Upper lobe of left lung (tissue), 4 donors: ENCODE data around the gene BTD.

Experiments used
- CTCF ChIP-seq, 6 experiments: fragments of 450-650 bp in 4 of 6; fragments of 200-600 bp in 2 of 6; sonication (generic) in 2 of 6; IDR thresholded peaks; one replicate each; pipeline ENCODE4 v1.5.1; 2016 to 2019; ENCODE audit warnings: antibody characterized with exemption in 6 of 6
- EP300 ChIP-seq, 4 donors: sonication (generic); formaldehyde crosslinking; IDR thresholded peaks; one replicate each; pipeline ENCODE4 v1.5.1; 2017; ENCODE audit warnings: antibody characterized with exemption in 4 of 4, control low read depth in 2 of 4
- POLR2A ChIP-seq, 4 donors: fragments of 450-650 bp; IDR thresholded peaks; one replicate each; pipeline ENCODE4 v1.5.1; 2016 to 2017; ENCODE audit warnings: antibody characterized with exemption in 4 of 4, mild to moderate bottlenecking in 2 of 4
- POLR2AphosphoS5 ChIP-seq, 2 donors: sonication (generic); formaldehyde crosslinking; IDR thresholded peaks; one replicate each; pipeline ENCODE4 v1.5.1; 2017; ENCODE audit warnings: antibody characterized with exemption in 2 of 2

DNA sequence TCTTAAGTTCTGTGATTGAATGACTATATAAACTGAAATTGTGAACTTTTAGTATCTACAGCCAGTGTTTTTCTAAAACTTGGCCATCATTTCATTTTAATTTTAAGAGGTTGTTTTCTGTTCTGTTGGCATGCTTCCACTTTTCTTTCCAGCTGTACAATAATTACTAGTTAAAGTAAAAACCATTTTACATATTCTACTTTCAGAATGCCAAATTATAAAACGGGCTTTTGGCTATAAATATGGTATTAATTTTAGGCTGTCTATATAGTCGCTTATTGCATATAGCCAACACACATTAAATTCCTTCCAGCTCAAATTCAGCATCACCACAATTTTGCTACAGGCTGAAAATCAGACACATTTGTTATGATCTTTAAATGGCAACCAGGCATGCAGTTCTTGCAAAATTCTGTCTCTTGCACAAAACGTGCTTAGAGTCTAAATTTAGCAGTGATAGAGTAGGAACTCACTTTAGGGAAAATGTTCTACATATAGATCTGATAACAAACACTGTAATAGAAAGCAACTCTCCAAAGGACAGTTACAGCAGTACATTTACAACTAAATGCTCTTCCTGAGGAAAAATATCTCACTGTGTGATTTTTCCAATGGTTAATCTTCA is 81.1 kb downstream of the BTD start:
- TF ChIP-seq POLR2A (IDR thresholded peaks at IDR 0.05), result no peak
- TF ChIP-seq EP300 (IDR thresholded peaks at IDR 0.05), result no peak
- TF ChIP-seq CTCF (IDR thresholded peaks at IDR 0.05), result no peak
- no peak for TF ChIP-seq POLR2AphosphoS5 (IDR thresholded peaks at IDR 0.05)
